ENCODE data around the gene PRSS21.

DNA sequence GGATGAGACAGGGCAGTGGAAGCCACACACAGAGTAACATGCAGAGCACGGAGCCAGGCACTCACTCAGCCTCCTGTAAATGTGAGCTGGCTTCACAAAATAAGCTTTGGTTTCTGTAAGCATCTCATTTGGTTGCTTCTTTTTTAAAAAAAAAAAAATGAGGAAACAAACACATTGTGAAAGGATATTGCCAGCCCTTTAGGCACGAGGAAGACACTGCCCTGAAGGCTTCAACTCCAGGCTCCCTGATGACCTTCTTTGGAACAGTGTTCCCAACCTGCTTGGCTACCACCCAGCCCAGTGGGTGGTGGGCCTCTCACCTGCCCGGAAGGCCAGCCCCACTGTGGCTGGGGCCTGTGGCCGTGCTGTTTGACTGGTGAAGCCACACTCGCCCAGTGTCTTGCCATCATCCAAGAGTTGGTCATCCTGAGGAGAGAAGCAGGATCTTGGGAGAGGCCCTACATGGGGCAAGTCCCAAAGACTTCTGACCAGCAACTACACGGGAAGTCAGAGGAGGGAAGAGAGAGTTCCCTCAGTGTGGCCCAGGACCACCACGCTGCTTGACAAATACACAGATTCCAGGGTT is 41.8 kb upstream of the PRSS21 start:
- TF ChIP-seq POLR2A (IDR thresholded peaks at IDR 0.05; ENCODE audit: low read length) (no peak), GATA1 (IDR thresholded peaks at IDR 0.05; ENCODE audit: low read depth, low read length) (no peak)
